ENCODE measurements around the gene ACOT9.
"Not testable (repeated sequence)": the region's sequence is repeated elsewhere in the genome, so short reads cannot be mapped to it uniquely, and the experiment has no call there.

The ACOT9 gene

DNA sequence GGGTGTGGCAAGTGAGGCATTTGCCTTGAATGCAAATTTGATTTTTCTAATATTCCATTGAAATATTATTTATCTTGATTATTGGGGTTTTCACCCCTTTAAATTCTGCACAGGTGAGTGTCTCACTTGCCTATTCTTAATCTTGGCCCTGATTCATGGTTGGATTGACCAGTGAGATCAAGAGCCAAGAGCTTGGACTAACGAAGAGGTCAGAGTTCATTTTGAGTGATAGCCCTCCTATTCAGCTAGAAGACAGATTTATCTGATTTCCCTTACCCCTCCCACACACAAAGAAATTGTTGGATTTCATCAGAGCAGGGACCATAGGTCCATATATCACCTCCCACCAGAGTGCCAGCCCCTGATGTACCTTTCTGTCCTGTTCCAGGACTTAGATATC, 11.6 kb upstream of the ACOT9 start:
- no peak for DNase-seq (ENCODE audit: low spot score)
- in situ Hi-C loops (cut with MboI; ENCODE audit: low sequenced_read_pairs, unreplicated experiment): no loop called here
- TF ChIP-seq, protein P1, sequence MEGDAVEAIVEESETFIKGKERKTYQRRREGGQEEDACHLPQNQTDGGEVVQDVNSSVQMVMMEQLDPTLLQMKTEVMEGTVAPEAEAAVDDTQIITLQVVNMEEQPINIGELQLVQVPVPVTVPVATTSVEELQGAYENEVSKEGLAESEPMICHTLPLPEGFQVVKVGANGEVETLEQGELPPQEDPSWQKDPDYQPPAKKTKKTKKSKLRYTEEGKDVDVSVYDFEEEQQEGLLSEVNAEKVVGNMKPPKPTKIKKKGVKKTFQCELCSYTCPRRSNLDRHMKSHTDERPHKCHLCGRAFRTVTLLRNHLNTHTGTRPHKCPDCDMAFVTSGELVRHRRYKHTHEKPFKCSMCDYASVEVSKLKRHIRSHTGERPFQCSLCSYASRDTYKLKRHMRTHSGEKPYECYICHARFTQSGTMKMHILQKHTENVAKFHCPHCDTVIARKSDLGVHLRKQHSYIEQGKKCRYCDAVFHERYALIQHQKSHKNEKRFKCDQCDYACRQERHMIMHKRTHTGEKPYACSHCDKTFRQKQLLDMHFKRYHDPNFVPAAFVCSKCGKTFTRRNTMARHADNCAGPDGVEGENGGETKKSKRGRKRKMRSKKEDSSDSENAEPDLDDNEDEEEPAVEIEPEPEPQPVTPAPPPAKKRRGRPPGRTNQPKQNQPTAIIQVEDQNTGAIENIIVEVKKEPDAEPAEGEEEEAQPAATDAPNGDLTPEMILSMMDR (IDR thresholded peaks at IDR 0.05; ENCODE audit: borderline replicate concordance, control extremely low read depth, extremely low read depth, insufficient read depth, missing control alignments): no peak

DNA sequence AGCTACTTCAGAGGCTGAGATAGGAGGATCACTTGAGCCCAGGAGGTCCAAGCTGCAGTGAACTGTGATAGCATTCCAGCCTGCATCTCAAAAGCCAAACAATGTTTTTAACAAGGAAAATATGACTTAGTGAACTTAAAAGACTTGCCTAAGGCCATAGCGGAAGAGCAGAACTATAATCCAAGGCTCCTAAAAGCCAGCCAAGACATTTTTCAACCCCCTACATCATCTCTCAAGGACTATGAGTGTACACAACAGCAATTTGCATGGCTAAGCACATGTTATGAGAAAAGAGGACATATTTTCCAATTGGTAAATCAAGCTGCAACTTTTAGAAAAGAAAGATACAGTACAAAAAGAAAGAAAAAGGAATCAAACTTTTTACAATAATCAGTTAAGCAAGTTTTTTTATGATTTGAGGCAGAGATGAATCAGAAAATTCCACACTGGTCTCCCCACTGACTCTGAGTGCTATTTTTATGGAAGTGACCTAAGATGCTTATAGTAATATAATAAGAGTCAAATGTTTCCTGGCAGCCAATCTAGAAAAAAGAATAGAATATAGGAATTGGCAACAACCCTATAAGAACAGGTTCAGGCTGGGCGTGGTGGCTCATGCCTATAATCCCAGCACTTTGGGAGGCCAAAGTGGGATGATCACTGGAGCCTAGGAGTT, 9.8 kb upstream of the ACOT9 start:
- in situ Hi-C loops (cut with MboI; ENCODE audit: low sequenced_read_pairs, unreplicated experiment): no loop called here
- TF ChIP-seq, protein P1 (IDR thresholded peaks at IDR 0.05; ENCODE audit: borderline replicate concordance, control extremely low read depth, extremely low read depth, insufficient read depth, missing control alignments): no peak
- DNase-seq (ENCODE audit: low spot score): no peak

DNA sequence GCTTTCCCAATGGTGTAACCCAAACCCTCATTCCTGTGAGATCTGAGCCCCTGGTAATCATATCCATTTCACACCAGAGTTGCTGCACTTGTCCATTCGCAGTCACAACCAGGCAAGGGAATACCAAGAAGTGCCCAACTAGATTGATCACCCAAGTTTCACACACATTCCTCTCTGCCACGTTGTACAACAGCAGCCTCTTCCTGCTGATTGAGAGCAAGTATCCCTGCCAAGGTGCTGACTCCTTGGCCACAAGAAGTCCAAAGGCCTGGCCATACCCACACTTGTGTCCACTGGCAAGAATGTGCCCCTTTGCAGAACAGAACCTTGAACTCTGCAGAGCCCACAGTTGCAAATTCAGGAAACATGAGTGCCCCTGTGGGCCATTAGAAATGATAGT, 6.5 kb upstream of the ACOT9 start:
- DNase-seq (ENCODE audit: low spot score): no peak
- in situ Hi-C loops (cut with MboI; ENCODE audit: low sequenced_read_pairs, unreplicated experiment): no loop called here
- TF ChIP-seq, protein P1 (IDR thresholded peaks at IDR 0.05; ENCODE audit: borderline replicate concordance, control extremely low read depth, extremely low read depth, insufficient read depth, missing control alignments): no peak

DNA sequence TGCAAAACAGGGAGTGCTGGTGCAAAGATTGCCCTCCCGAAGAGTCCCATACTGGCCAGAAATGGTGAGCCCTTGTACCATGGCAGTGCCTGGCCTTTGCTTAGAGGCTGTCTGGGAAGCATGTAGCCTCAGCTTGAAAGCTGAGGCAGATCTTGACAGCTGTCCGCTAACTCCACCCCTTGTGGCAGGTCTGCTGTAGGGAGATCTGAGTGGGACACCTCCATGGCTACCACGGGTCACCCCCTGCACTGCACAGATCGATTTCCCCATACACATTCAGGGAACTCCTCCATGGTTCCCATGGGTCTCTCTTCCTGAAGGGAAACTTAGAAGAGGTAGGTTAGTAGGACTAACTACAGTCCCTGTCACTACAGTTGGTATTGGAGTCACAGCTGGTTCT, 6.1 kb upstream of the ACOT9 start:
- in situ Hi-C loops (cut with MboI; ENCODE audit: low sequenced_read_pairs, unreplicated experiment): no loop called here
- no peak for DNase-seq (ENCODE audit: low spot score)
- TF ChIP-seq, protein P1 (IDR thresholded peaks at IDR 0.05; ENCODE audit: borderline replicate concordance, control extremely low read depth, extremely low read depth, insufficient read depth, missing control alignments): no peak

DNA sequence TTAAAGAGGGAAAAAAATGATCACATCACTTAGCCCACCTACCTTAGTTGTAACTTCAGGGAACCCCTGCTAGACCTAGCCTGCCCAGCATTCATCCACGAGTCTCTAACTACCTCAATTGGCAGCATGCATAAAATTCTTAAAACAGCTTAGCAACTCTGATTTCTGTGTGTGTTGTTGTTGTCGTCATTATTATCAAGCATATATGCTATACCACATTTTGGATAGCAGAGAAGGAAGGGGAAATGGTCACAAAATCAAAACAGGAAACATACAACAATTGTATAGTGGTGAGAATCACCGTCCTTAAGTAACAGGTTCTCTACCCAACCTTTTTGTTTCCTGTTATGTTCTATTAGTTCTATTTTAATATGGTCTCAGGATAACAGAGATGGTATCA, 2.7 kb upstream of the ACOT9 start:
- no peak for DNase-seq (ENCODE audit: low spot score)
- in situ Hi-C loops (cut with MboI; ENCODE audit: low sequenced_read_pairs, unreplicated experiment): no loop called here
- TF ChIP-seq, protein P1 (IDR thresholded peaks at IDR 0.05; ENCODE audit: borderline replicate concordance, control extremely low read depth, extremely low read depth, insufficient read depth, missing control alignments): no peak

DNA sequence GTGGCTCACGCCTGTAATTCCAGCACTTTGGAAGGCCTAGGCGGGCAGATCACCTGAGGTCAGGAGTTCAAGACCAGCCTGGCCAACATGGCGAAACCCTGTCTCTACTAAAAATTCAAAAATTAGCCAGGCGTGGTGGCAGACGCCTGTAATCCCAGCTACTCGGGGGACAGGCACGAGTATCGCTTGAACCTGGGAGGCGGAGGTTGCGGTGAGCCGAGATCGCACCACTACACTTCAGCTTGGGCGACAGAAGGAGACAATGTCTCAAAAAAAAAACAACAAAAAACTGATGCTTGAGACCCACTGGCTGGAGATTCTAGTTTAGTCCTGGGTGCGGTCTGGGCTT, 521 bp upstream of the ACOT9 start:
- in situ Hi-C loops (cut with MboI; ENCODE audit: low sequenced_read_pairs, unreplicated experiment); DNase-seq (ENCODE audit: low spot score): not testable (repeated sequence)

DNA sequence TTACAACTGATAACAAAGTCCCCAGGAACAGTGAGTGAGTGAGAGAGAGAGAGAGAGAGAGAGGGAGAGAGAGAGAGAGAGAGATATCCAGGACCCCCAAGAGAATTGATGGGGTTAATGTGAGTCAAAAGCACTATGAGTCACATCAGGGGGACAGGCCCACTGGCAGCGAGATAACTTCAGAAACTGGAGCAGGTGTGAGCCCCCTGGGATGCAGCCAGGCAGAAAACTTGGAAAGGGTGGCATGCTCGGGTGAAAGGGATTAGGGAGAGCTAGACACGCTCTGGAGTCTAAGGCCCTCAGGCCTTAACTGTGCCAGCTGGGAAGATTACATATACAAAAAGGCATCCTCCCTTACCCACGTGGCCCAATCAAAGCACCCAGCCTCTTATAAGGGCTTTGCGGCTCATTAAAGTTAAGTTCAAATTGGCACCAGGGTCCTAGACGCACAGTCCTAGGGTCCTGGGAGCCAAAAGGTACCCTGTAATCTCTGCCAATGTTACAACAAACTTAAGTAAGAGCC, 841 bp downstream of the ACOT9 start:
- DNase-seq (ENCODE audit: low spot score): peak; percentile 20
- in situ Hi-C loops (cut with MboI; ENCODE audit: low sequenced_read_pairs, unreplicated experiment): no loop called here
- TF ChIP-seq, protein P1 (IDR thresholded peaks at IDR 0.05; ENCODE audit: borderline replicate concordance, control extremely low read depth, extremely low read depth, insufficient read depth, missing control alignments): no peak
